ENCODE results near the gene SND1.

SND1 gene

DNA sequence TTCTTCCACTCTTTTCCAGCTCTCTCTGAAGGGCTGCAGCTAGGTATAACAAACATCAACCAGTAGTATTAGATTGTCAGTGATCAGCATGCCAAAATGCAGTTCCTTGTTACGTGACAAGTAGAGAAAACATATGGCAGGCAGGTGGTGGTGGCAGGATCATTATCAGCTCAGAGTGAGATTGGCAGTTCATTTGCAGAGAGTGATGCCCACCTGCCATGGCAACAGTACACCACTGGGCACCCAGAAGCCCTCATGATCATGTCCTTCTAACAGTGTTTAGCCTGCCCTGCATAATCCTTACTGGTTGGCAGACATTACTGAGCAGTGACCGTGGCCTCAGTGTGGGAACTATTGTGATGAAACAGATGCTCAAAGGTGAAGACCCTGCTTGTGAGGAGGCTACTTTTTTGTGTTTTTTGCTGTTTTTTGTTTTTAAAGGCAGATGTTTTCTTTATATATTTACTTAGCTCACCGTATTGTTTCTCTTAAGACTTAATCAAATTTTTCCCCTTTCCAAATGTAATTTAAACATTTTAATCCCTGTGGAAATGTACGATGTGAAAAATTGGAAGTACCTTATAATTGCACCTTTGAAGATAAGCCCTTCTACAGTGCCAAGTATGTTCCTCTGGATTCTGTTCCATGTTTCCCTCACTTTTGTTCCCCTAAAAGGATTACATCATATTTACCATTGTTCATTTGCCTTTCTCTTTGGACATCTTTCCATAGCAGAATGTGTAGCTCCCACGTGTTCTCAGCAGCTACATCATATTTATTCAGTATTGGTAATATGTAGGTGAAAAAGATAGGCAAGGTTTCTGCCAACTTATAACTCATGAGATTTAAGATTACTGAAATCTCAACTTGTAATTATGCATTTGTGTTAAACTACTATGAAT is 179.6 kb downstream of the SND1 start:
- DNase-seq (ENCODE audit: low spot score): no peak

DNA sequence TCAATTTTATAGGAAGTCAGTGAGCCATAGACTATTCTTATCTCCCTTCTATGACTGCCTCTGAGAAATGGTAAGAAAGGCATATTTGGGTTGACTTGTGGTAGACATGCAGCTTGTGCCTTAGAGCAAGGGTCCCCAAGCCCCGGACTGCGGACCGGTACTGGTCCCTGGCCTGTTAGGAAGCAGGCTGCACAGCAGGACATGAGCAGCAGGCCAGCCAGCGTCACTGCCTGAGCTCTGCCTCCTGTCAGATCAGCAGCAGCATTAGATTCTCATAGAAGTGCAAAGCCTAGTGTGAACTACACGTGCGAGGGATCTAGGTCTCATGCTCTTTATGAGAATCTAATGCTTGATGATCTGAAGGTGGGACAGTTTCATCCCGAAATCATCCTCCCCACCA is 180.6 kb downstream of the SND1 start:
- no peak for DNase-seq (ENCODE audit: low spot score)

DNA sequence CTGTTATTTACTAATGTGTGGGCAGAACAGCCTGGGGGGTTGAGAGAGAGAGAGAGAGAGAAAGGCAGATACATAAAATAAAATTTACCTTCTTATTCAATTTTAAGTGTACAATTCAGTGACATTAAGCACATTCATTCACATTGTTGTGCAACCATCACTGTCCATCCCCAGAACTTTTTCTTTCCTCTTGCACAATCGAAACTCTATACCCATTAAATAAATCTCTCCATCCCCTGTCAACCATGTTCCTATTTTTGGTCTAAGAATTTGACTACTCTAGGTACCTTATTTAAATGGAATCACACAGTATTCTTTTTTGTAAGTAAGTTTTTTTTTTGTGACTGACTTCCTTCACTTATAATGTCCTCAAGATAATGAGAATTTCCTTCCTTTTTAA is 181.6 kb downstream of the SND1 start:
- DNase-seq (ENCODE audit: low spot score): no peak

DNA sequence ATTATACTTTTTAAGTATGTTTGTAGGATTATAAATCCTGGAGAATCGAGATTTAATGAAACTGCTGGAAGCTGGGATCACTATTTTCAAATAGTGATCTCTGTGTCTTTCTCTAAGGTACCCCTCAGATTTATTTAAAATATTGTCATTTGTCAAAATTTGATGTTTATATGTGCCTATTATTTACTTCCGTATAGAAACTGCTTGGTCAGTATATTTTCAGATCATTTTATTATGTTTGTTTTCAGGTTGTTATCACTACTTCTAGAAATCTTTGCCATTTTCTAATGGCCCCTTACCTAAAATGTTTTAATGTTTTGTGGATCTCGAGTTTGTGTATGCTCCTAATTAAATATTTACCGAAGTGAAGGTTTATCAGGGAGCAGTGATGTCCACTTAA is 183.7 kb downstream of the SND1 start:
- DNase-seq (ENCODE audit: low spot score): no peak

DNA sequence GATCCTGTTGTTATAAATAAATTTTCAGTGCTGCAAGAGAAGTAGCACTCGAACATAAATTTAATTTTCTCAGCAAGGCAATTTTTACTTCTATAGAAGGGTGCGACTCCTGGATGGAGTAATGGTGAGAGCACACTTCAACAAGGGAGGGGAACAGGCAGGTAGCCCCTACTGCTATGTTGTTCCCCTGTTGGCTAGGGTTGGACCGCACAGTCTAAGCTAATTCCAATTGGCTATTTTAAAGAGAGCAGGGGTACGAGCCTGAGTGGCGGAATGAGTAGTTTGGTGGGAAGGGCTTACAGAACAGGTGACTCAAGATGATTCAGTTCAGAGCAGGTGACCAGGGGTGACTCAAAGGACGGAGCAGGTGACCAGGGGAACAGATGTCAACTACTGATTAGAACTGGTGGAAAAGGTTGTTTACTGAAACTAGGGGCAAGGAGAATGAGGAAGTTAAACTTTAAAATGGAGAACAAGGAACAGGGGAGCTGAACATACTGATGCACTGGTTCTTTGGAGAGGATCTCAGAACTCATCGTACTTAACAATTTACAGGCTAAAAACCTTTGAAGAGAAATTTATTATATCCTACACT is 185.9 kb downstream of the SND1 start:
- peak; percentile 73 for DNase-seq (ENCODE audit: low spot score)

DNA sequence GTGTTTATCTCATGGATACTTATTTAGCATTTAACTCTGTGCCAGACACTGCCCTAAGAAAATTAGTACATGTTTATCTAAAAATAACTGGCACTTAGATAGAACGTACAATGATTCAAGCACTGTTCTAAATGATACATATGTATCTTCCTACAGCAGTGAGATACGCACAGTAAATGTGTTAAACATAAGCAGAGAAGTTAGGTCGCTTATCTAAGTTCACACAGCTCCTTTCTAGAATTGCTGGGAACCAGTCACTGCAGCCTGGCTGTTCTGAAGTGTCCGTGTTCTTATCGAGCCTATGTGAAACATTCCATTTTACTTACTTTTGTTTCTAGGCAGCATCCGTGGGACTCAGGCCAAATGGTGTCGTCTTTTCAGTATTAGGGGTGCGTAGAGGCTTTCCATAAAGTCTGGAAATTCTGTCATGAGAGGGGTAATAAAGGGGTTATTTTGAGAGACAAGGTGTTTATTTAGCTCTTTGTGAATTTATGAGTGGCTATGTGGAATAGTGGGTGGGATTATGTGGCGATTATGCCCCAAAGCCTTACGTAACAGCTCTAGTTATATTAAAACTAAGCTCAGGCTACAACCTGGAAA is 186.9 kb downstream of the SND1 start:
- no peak for DNase-seq (ENCODE audit: low spot score)

DNA sequence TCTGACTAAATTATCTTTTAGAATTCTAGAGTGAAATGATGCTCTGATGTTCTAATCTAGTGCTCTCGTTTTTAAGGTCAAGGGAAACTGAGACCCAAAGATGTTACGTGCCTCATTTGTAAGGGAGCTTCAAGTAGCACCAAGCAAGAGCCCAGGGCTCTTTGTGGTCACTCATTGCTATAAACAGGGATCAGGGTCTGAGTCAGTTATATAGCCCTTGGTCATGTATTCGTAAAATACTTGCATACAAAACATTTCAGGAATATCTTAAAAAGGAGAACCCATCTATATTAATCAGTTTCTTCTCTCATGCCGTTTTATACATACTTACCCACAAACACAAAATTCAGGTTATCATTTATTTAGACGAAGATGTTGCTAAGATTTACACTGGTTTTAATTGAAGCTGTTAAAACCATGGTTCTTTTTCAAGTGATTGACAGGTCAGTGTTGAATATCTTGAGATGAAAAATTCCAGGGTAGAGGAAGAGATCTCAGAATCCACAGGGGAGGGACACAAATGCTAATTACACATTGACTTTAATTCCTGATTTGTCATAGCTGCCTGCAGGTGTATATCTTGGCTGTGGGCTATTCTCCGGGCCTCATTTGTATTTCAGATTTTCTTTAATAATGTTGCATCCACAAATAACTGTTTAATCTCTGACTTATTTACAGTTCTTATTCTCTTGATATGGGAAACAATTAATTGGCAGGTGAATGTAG is 188.4 kb downstream of the SND1 start:
- DNase-seq (ENCODE audit: low spot score): no peak

DNA sequence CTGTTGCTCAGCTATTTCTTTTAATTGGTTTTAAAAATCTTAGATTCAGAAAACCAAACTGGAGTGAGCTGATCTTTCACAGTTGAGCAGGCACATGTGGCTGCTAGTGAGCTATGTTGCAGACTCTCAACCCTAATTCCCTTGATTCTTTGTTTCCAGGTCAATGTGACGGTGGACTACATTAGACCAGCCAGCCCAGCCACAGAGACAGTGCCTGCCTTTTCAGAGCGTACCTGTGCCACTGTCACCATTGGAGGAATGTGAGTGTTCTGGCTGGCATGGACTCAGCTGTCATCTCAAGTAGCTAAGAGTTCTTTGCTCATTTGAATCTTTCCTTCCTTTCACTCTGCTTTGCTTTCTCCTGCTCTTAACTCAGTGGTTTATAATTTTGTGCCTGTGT is 192.2 kb downstream of the SND1 start:
- no peak for DNase-seq (ENCODE audit: low spot score)

DNA sequence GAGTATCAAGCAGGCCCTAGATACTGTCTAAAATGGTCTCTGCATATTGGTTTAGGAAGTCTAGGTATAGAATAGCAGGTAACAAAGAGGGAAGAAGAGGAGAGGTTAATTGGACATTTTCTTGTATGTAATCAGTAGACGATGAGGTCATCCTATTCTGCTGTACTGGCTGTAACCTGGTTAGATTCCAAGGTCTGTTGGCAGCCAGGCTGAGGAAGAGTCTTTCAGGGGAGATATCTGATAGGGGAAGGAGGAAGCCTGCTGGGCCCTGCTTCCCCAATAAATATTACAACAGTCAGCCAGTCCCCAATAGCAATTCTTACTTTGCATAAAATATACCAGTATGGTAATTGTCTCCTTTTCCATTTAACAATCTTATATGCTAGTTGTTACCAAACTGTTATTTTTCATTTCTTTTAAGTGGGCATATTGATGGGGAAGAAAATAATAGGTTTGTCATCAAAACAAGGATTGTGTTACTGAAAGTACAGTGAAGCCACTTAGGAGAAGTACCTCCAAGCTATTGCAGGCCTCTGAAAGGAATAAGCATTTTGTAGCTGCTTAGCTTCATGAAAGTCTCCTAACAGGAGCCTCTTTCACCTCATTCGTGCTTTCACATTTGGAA is 192.8 kb downstream of the SND1 start:
- no peak for DNase-seq (ENCODE audit: low spot score)

DNA sequence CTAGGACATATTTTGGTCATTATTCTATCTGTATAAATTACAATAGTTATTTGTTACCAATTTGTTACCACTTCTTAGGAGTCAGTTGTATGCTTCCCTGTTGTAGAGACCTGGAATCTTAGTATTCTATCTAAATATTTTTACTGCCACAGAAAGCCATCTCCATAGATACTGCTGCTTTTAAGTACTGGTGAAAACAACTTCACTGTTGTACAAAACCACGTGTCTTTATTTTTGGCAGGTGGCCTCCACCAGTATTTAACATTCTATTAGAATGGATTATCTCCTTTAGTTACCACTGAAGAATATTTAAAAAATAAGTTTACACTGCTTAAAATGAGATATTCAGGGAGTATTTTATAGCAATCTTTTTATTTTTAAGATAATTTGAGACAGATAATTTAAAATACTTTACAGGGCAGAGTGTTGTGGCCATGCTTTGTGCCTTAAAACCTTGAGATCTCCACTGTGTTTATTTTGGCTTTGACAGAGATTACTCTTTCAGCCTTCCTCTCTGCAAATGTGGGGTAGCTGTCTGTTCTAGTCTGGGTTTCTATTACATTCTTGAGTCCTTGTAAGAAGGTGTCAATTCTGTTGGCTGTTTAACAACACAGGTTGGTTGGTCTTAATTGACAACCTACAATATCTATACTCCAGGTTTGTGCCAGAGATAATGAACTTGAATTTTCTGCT is 193.7 kb downstream of the SND1 start:
- DNase-seq (ENCODE audit: low spot score): no peak

DNA sequence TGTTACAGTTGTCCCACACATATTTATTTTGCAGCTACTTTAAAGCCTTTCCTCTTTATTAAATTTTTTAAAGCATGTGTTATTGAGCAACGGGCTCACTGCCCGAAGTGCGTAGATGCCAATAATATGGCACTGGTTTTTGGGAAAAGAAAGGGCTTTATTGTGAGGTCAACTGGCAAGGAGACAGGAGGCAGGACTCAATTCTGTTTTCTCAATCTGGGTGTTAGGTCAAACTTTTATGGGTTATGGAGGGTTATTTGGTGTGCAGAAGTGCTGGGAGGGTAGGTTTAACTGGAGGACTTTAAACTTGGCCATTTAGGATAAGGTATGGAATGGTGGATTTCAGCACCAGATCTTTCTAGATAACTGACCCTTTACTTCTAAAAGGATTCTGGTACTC is 195.6 kb downstream of the SND1 start:
- no peak for DNase-seq (ENCODE audit: low spot score)

DNA sequence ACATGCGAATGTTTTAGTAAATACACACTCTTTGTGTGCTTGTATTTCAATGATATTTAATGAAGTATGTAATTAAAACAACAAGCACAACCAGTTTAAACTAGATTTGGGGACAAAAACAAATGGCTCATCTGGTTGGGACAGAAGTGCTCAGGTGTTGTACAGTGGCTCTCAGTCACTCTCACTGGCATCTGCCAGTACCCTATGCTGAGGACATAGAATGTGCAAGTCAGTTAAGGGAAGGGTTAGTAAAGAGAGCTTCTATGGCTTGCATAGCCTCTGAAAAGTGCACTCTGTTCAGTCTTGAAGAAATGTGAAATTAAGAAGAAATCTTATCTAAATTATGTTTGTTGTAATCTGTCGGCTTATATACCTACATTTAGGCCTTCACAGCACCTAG is 196.2 kb downstream of the SND1 start:
- no peak for DNase-seq (ENCODE audit: low spot score)

DNA sequence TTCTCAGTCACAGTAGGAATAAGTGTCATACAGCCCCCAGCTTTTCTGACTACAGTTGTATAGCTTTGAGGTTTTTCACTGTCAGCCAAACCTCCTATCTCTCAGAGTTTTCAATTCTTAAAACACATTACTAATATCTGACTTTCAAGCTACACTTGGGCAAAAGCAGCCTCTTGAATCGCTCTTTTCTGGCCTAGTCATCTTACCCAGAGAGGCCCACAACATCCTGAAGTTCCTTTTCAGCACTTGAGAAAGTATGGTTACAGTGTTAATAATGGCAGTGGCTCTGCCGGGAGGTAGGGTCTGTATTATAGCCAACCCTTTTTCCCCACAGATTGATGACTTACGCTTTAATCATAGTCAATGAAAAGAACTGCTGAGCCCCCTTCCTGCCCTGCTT is 198.2 kb downstream of the SND1 start:
- no peak for DNase-seq (ENCODE audit: low spot score)

DNA sequence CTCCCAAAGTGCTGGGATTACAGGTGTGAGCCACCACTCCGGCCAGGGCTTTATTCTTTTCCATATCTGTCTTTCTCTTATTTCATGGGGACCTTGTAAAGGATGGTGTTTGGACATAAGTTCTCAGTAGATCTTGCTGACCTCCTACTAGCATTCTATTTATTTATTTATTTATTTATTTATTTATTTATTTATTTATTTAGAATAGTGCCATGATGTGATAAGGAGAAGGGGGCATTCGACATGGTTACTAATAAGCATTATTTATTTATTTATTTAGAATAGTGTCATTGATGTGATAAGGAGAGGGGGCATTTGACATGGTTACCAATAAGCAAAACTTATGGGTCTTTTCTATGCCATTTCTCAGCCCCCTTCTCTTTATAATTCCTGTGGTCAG is 202.4 kb downstream of the SND1 start:
- DNase-seq (ENCODE audit: low spot score): no peak

DNA sequence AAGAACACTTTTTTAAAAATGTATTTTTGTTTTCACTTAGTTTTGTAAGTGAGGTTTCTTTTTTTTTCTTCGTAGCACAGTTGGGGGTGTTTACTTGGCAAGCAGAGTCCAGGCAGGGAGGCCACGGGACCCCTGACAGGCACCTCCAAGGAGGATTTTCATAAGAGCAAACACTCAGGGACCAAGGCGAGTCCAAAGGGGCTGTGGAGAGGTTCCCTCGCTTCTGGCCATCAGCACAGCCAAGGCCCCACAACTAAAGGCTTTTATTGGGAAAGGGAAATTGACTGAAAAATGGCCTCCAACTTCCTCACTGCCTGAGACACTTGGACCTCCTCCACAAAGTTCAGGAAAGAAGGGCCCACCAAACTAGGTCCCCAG is 205.5 kb downstream of the SND1 start:
- DNase-seq (ENCODE audit: low spot score): no peak

DNA sequence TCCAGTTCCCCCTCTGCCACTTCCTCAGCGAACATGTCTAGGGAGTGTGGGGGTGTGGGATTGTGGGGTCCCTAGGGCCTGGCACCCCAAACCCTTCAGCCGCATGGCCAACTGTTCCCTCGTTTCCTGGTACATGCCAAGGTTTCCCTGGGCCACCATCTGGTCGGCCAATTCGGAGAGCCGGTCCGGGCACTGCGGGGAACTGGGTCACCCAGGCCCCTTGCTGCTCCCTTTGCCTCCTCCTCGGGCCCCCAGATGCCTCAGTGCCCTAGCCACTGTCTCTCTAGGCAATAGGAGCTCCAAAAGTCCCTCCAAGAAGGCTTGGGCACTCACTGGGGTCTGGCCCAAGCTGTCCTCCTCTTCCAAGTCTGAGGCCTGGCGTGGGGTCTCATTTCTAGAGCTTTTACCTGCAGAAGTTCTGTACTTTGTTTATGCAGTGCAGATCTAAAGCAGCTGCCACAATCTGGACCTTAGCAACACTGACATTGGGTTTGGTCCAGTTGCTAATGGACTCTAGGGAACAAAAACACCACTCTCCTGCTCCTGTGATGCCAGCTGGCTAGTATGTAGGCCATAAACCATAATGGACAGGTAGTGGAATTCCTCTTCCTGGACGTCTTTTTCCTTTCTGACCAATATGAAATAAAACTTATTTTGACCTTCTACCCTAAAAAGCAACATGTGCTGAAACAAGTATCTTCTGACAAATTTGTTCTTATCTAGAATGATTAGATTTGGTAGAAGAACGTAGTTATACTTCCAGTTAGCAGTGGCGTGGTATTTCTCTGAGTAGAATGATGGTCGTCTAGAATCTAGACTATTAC is 206.3 kb downstream of the SND1 start:
- DNase-seq (ENCODE audit: low spot score): no peak

DNA sequence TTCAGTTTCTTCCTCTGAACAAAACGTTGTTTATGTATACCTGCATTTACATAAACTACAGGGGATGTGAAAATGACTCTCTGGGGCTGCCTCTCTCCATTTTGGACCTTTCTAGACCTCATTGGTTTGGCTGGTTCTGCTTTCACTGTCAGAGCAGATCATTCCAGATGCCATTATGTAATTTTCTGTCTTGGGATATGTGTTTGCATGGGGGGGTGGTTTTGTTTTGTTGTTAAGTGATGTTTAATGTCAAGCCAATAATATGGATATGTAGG is 206.9 kb downstream of the SND1 start:
- DNase-seq (ENCODE audit: low spot score): no peak

DNA sequence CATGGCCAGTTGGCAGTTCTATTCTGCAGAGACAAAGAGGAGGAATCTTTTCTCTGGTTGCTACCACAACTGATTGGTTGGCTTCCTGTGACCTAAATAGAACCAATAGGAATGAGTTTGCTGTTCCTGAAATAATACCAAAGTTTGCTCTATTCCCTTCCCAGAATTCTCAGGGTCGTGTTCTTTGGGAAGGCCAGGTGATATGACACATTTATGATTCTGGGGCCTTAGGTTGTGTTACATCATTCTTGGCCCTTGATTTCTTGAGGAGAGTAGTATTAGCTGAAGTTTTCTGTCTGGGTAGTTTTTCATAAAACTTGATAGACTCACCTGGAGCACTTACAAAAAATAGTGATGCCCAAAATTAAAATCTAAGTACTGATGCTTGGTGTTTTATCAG is 207.3 kb downstream of the SND1 start:
- no peak for DNase-seq (ENCODE audit: low spot score)

DNA sequence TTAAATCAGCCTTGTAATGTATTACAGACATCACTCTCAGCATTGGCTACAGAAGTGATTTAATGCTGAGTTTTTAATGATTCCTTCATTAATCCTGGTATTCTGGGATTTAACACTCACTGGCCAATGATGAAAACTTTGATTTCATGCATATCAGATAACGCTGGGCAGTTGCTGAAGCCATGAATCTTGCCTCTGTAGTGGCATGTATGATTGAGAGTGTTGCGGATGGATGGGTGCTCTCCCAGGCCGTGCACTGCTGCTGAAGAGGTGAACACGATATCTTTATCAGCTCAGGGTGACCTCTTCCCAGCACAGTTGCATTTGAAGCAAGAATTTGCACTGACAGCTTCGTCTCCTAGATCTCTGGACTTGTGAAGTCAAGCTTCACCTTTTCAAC is 210.5 kb downstream of the SND1 start:
- no peak for DNase-seq (ENCODE audit: low spot score)

DNA sequence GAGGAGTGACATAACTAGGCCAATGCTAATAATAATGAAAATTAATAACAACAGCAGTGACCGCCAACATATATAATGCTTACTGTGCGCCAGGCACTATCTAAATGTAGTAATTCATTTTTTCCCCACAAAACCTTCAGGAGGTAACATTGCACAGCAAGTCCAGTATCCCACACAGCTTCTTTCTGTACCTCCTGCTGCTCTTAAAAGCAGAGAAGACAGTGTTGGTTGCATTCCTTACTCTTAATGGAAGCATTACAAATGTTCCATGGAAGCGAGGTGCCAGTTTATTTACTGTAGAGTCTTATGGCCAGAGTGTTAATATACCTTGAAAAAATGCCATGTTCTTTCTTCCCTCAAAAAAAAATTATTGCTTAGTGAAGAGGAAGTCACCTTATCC is 211.1 kb downstream of the SND1 start:
- no peak for DNase-seq (ENCODE audit: low spot score)

DNA sequence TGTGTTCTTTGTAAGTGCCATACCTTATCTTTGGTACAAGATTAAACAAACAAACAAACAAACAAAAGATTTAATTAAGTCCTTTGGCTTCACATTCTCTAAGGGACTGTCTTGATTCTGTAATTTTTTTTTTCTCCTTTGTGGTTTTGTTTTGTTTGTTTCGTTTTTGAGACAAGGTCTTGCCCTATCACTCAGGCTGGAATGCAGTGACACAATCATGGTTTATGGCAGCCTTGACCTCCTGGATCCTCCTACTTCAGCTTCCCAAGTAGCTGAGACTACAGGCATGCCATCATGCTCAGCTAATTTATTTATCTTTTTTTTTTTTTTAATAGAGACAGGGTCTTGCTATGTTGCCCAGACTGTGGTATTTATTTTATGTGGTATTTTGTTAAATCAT is 213.5 kb downstream of the SND1 start:
- DNase-seq (ENCODE audit: low spot score): no peak

Measured in RKO (cell line).